Measurements from ENCODE around the gene CDIP1. TPM values are rescaled to one million over a fixed set of nuclear protein-coding genes. Genes with fewer than 3 reads are reported as not detected.

CDIP1 gene
- total RNA-seq, 1 donor from 2014 or later: 17.5 TPM

DNA sequence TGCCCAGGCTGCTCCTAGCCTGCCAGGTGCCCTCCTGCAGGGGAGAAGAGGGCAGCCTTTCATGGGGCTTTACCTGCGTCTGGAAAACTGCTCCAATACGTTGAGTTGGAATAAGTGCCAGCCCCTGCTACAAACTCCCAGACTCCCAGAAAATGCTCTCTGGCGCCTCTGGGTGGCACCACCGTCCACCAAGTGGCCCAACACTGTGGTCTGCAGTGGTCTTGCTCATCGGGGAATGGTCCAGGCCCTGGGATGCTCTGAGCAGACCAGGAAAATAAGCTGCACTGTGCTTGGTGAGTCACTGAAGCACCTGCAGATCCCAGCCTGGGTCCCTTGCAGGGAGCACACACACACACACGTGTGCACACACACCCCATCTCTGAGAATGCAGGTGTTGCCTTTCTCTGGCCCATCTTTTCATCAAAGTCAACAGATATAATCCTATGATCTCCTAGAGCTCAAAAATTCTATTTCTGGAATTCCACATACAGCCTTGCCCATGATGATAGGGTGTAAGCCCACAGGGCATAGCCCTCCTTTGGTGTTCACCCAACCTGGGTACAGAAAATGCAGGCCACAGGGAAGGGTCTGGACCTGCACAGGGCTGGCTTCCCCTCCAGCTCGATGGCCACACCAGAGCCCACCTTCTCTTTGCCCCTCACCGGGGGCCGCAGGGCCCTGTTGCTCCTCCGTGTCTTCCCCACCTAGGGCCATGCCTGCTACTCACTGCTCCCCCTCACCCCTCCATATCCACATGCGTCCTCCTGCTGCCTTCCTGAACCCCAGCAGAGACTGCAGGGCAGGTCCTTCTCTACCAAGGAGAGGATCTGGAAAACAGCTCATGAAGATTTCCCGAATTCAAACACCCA lies 20.5 kb downstream of the CDIP1 start:
- no peak for DNase-seq (ENCODE audit: low spot score)
- peak; percentile 62 for ATAC-seq

DNA sequence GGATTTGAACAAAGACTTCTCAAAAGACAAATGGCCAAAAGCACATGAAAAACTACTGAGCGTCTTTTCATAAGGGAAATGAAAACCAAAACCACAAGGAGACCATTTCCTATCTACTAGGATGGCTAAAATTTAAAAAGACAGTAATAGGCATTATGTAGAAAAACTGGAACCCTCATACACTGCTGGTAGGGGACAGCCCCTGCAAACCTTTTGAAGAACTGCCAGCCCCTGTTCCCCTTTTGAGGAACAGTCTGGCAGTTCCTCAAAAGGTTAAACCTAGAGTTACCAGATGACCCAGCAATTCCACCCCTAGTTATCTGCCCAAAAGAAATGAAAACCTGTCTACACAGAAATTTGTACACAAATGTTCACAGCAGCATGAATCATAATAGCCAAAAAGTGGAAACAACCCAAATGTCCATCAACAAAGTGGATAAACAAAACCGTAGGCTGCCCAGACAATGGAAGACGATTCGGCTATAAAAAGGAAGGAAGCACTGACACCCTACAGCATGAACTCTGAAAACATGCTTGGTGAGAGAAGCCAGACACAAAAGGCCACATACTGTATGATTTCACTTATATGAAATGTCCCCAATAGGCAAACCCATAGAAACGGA lies 22.9 kb downstream of the CDIP1 start:
- ATAC-seq (no peak), DNase-seq (ENCODE audit: low spot score) (no peak)

DNA sequence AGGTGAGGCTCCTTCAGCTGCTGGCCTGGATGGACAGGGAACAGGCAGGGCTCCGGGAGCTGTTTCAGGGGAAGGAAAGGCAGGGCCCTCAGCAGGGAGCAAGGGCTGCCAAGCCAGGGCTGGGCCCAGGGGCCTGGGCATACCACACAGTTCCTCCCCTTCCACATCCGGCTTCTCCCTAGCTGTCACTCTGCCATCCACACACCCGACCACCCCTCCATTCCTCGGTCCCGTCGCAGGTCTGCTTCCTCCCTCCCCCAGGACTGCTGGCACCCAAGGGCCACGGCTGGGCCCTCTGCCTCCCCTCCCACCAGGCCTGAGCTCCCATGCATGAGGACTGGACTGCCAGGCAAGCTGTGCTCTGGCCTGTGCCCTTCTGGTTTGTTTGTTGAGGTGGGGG lies 24.0 kb downstream of the CDIP1 start:
- DNase-seq (ENCODE audit: low spot score) (no peak), ATAC-seq (no peak)

DNA sequence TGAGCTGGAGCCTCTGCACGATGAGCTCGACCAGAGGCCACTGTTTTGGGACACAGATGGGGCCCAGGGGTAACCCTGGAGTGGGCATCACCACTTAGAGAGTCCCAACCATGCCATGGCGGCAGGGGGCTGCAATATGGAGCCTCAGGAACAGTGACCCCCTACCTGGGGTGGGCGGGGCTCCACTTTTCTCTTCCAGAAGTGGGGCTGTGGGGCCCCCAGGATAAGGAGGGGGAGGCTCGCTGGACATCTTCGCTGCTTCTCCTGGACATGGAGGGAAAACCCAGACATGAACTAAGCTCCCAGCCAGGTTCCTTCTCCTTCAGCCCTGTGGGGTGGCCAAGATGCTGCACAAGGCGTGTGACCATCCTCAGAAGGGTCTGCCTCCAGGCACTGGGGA lies 24.7 kb downstream of the CDIP1 start:
- ATAC-seq: no peak
- DNase-seq (ENCODE audit: low spot score): no peak

GRCh38 chr16:4513086-4513860 lies 25.3 kb downstream of the CDIP1 start:
- ATAC-seq (no peak), DNase-seq (ENCODE audit: low spot score) (no peak)

DNA sequence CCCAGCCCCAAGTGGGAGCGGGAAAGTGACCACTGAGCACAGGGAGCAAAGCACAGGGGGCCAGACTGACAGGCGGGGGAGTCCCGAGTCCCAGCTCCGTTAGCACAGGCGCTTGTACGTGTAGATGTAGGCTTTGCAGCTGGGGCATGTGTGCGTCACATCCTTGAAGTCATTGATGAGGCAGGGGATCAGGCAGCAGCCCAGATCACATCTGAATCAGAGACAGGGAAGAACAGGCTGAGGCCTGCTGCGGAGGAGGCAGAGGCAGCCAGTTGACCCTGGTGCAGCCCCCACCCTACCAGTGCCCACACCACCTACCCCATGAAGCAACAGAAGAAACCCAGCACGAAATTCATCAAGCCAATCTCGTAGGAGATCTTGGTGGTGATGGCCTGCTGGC lies 26.1 kb downstream of the CDIP1 start:
- ATAC-seq (no peak), DNase-seq (ENCODE audit: low spot score) (no peak)

DNA sequence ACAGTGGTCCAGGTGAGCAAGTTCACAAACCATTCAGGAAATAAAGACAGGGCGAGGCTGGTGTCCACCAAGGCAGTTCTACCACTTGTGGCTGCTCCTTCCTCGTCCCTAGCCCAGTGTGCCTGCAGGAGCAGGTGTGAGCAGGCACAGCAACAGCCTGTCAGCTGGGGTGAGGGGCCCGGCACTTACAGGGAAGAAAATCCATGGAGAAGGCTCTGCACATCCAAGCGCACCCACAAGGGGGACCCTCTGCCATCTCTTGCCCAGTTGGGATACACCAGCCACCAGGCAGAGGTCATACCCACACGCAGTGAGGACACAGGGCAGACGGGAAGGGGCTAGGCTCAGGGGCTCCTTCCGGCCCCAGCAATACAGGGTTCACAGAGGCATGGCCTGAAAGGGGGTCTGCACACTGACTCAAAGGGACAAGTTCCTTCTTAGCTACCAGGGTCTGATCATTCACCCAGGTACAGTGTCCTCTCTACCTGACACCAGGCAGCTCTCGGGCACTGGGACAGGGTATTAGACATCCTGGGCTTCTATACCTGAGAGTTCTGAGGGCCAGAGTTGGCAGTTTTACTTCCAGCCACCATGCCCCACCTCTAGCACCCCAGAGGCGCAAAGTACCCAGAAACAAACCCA lies 27.0 kb downstream of the CDIP1 start:
- DNase-seq (ENCODE audit: low spot score): no peak
- peak; percentile 74 for ATAC-seq

- ATAC-seq (no peak), DNase-seq (ENCODE audit: low spot score) (no peak)
These were observed 27.7 kb downstream of the CDIP1 start for GRCh38 chr16:4510747-4511426.

GRCh38 chr16:4510131-4510530 lies 28.4 kb downstream of the CDIP1 start:
- no peak for DNase-seq (ENCODE audit: low spot score)
- ATAC-seq: no peak

DNA sequence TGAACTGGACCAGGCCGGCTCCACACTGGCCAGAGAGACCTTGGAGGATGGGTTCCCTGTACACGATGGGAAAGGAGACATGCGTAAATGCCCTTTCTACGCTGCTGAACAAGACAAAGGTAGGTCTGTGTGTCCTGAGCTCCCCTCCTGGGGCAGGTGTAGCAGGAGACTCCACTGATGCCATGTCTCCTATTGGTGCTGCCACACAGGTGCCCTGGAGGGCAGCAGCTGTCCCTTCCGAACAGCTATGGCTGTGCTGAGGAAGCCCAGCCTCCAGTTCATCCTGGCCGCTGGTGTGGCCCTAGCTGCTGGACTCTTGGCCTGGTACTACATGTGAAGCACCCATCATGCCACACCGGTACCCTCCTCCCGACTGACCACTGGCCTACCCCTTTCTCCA lies 29.2 kb downstream of the CDIP1 start:
- no peak for ATAC-seq

GRCh38 chr16:4508806-4509205 lies 29.8 kb downstream of the CDIP1 start:
- DNase-seq (ENCODE audit: low spot score) (no peak), ATAC-seq (no peak)

More for the DNA sequence above, 29.2 kb downstream of the CDIP1 start:
- no peak for DNase-seq (ENCODE audit: low spot score)

DNA sequence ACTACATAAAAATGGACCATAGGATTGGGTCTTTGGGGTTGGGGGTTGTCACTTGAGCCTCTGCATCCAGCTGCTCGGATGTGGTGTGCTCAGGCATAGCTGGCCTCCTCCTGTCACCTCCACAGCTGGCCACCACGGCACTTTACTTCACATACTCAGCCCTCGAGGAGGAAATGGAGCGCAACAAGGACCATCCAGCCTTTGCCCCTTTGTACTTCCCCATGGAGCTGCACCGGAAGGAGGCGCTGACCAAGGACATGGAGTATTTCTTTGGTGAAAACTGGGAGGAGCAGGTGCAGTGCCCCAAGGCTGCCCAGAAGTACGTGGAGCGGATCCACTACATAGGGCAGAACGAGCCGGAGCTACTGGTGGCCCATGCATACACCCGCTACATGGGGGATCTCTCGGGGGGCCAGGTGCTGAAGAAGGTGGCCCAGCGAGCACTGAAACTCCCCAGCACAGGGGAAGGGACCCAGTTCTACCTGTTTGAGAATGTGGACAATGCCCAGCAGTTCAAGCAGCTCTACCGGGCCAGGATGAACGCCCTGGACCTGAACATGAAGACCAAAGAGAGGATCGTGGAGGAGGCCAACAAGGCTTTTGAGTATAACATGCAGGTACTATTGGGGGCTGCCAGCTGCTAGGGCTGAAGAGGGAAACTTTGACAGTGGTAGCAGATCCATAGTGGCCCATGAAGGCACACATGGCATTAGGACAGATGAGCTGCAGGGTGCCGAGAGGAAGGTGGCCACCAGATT lies 30.8 kb downstream of the CDIP1 start:
- no peak for DNase-seq (ENCODE audit: low spot score)
- no peak for ATAC-seq

- peak; percentile 87 for ATAC-seq
- DNase-seq (ENCODE audit: low spot score): peak; percentile 62
These were observed 32.1 kb downstream of the CDIP1 start for GRCh38 chr16:4506450-4506849.

DNA sequence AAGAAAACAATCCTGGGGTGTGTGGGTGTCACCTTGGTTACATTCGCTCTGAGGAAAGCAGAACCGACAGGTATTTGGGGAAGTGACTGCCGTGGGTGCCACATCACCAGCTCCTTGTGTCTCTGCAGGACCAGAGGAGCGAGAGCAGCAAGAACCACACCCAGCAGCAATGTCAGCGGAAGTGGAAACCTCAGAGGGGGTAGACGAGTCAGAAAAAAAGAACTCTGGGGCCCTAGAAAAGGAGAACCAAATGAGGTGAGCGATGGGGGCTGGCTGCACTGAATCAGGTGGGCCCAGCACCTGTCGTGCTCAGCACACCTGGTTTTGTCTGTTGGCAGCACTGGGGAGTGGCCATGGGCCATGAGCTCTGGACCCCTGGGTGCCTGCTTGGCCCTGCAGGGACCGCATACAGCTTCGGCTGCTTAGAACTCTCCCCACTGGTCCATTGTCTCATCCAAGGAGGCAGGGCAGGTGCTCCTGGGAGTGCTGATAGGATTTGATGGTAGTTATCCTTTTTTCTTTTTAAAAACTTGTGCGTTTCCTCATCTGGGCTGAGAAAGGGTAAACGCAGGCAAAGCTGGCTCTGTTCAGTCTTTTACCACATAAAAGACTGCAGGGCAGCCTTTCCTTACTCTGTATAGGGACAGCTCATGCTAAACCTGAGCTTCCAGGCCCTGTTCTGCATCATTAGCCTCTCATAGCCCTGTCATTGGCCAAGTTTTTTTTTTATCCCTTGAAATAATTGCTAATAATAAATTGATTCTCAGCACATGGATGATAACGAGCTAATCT lies 33.0 kb downstream of the CDIP1 start:
- DNase-seq (ENCODE audit: low spot score): no peak
- no peak for ATAC-seq

DNA sequence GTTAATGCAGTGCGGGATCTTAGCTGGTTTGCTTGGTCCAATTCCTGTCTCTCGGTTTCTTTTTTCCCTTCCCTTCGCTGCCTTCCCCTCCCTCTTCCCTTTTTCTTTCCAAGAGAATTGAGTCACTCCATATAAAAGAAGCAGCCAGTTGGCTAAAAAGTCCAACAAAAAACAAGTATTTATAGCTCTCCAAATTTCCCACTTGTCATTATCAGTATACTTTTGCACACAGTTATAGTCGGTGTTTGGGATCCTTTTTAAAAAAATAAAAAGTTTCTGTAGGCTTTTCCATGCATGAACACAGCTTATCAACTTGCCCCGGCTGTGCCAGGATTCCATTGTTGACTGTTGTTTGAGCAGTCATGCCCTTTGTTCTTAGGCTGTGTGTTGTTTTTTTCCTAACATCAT lies 37.5 kb downstream of the CDIP1 start:
- peak; percentile 76 for ATAC-seq
- DNase-seq (ENCODE audit: low spot score): no peak

- no peak for DNase-seq (ENCODE audit: low spot score)
- peak; percentile 31 for ATAC-seq
These were observed 38.3 kb downstream of the CDIP1 start for GRCh38 chr16:4500272-4500671.

GRCh38 chr16:4499196-4499555 lies 39.4 kb downstream of the CDIP1 start:
- ATAC-seq (no peak), DNase-seq (ENCODE audit: low spot score) (no peak)

GRCh38 chr16:4498546-4499195 lies 39.9 kb downstream of the CDIP1 start:
- no peak for DNase-seq (ENCODE audit: low spot score)

DNA sequence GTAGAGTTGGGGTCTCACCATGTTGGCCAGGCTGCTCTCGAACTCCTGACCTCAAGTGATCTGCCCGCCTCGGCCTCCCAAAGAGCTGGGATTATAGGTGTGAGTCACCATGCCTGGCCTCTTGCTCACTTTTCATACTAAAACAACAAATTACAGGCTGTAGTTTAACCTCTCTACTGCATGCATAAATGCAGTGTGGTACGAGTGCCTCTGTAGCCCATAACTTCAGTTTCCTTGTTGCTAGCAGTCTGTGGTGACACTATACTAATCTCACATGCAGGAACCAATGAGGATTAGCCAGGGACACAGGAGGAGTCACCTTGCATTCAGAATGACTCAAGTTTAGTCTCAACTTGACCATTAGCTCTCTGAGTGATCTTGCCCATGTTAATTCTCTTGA lies 42.3 kb downstream of the CDIP1 start:
- no peak for DNase-seq (ENCODE audit: low spot score)
- no peak for ATAC-seq

More at GRCh38 chr16:4498546-4499195, 39.9 kb downstream of the CDIP1 start:
- no peak for ATAC-seq

Data from left lobe of liver (tissue), 2 donors.